GM12878 (cell line): ENCODE measurements around the gene AMBRA1.

ENCODE experiments used
- BHLHE40 ChIP-seq, 2 experiments: fragments of 450-650 bp in 1 of 2; IDR thresholded peaks; 2 replicates each; pipeline ENCODE4 v1.6.1; 2011 to 2017; ENCODE audit warnings: low read depth in 2 of 2, borderline replicate concordance in 1 of 2, improper control_type of control experiment in 1 of 2, low read length in 1 of 2, mild to moderate bottlenecking in 1 of 2
- CTCF ChIP-seq, 3 experiments: IDR thresholded peaks in 2 of 3; conservative IDR thresholded peaks in 1 of 3; 2 replicates each; pipeline ENCODE4 v1.5.1; 2011; ENCODE audit warnings: low read depth in 3 of 3, low read length in 3 of 3, mild to moderate bottlenecking in 3 of 3, control low read depth in 2 of 3, moderate library complexity in 2 of 3, inconsistent platforms in 1 of 3, mixed read lengths in 1 of 3; ENCODE audit not compliant: control insufficient read depth in 2 of 3, insufficient read depth in 1 of 3; ENCODE audit errors: extremely low read depth in 1 of 3
- E4F1 ChIP-seq: fragments of 450-650 bp; IDR thresholded peaks from 2 replicates; pipeline ENCODE4 v1.6.1; 2018; ENCODE audit warnings: borderline replicate concordance, mild to moderate bottlenecking; ENCODE audit not compliant: partially characterized antibody
- EZH2 ChIP-seq: IDR thresholded peaks from 2 replicates; pipeline ENCODE4 v1.6.1; 2012; ENCODE audit warnings: low read depth, mild to moderate bottlenecking, control low read depth, inconsistent platforms, low read length, borderline replicate concordance; ENCODE audit not compliant: control insufficient read depth
- NRF1 ChIP-seq: conservative IDR thresholded peaks from 2 replicates; pipeline ENCODE4 v1.6.1; 2011; ENCODE audit warnings: mild to moderate bottlenecking, low read depth, low read length, improper control_type of control experiment
- POLR2A ChIP-seq: IDR thresholded peaks from 2 replicates; pipeline ENCODE4 v1.6.1; 2011; ENCODE audit warnings: low read depth, mild to moderate bottlenecking, low read length
- POLR2AphosphoS5 ChIP-seq: IDR thresholded peaks from 2 replicates; pipeline ENCODE4 v1.6.1; 2011; ENCODE audit warnings: mild to moderate bottlenecking, low read length, inconsistent platforms
- POU2F2 ChIP-seq: IDR thresholded peaks from 3 replicates; pipeline ENCODE4 v1.6.1; 2011; ENCODE audit warnings: low read depth, mild to moderate bottlenecking, low read length, borderline replicate concordance
- RAD21 ChIP-seq: IDR thresholded peaks from 2 replicates; pipeline ENCODE4 v1.6.1; 2011; ENCODE audit warnings: mild to moderate bottlenecking, low read depth, low read length, moderate library complexity; ENCODE audit not compliant: insufficient read depth
- SKIL ChIP-seq: fragments of 450-650 bp; IDR thresholded peaks from 2 replicates; pipeline ENCODE4 v1.6.1; 2017; ENCODE audit warnings: mild to moderate bottlenecking, low read depth, inconsistent platforms; ENCODE audit not compliant: poor library complexity, severe bottlenecking
- USF2 ChIP-seq: IDR thresholded peaks from 2 replicates; pipeline ENCODE4 v1.6.1; 2011; ENCODE audit warnings: low read depth, low read length, improper control_type of control experiment, borderline replicate concordance
- YY1 ChIP-seq: IDR thresholded peaks from 2 replicates; pipeline ENCODE4 v1.6.1; 2011; ENCODE audit warnings: low read depth, mild to moderate bottlenecking, low read length
- TF ChIP-seq, protein P1 (sequence below): IDR thresholded peaks from 2 replicates; pipeline ENCODE4 v1.6.1; 2012; ENCODE audit warnings: low read depth, low read length, improper control_type of control experiment

DNA sequence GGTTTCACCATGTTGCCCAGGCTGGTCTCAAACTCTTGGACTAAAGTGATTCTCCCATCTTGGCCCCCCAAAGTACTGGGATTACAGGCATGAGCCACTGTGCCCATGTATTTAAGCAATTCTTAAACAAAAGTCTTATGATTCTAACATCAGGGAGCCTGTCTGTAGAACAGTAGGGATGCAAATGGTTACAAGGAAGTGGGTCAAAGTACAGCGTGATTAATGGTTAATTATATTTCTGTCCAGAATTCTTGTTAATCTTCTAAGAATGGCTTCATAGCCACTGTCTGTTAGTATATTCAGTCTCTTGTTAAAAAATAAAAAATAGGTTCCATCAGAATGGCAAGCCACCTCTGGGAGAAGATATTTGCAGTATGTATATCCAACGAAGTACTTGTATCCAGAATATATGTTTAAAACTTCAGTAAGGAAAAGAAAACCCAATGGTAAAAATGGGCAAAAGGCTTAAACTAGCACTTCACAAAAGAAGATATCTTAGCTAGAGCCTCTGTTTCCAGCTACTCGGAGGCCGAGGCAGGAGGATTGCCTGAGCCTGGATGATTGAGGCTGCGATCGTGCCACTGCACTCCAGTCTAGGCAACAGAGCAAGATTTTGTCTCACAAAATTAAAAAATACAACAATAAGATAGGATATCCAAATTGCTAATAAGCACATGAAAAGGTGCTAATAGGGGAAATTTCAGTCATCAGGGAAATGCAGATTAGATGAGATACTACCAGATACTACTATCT, 46.4 kb upstream of the AMBRA1 start:
- TF ChIP-seq CTCF (IDR thresholded peaks at IDR 0.05 in 2 of 3, conservative IDR thresholded peaks at IDR 0.05 in 1 of 3; ENCODE audit: control insufficient read depth in 2 of 3, extremely low read depth in 1 of 3, insufficient read depth in 1 of 3, low read depth in 3 of 3, low read length in 3 of 3) = no peak
- TF ChIP-seq YY1 = no peak
- TF ChIP-seq RAD21 = no peak
- TF ChIP-seq POLR2A = no peak
- TF ChIP-seq NRF1 = no peak
- no peak for TF ChIP-seq POLR2AphosphoS5
- no peak for TF ChIP-seq POU2F2
- TF ChIP-seq, protein P1, sequence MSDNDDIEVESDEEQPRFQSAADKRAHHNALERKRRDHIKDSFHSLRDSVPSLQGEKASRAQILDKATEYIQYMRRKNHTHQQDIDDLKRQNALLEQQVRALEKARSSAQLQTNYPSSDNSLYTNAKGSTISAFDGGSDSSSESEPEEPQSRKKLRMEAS = no peak
- no peak for TF ChIP-seq E4F1
- no peak for TF ChIP-seq SKIL
- no peak for TF ChIP-seq EZH2
- no peak for TF ChIP-seq BHLHE40 (IDR thresholded peaks at IDR 0.05; ENCODE audit: borderline replicate concordance in 1 of 2, low read depth in 2 of 2, low read length in 1 of 2)
- no peak for TF ChIP-seq USF2
